Erythroblast (primary cell): ENCODE results near the gene U2AF1.
"Not testable (repeated sequence)": the region's sequence is repeated elsewhere in the genome, so short reads cannot be mapped to it uniquely, and the experiment has no call there.

ENCODE experiments used
- DNase-seq, 2 experiments: peaks; one replicate each; lab custom pipeline; 2025; lab: John Stamatoyannopoulos, UW

U2AF1 gene, protein sequence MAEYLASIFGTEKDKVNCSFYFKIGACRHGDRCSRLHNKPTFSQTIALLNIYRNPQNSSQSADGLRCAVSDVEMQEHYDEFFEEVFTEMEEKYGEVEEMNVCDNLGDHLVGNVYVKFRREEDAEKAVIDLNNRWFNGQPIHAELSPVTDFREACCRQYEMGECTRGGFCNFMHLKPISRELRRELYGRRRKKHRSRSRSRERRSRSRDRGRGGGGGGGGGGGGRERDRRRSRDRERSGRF

DNA sequence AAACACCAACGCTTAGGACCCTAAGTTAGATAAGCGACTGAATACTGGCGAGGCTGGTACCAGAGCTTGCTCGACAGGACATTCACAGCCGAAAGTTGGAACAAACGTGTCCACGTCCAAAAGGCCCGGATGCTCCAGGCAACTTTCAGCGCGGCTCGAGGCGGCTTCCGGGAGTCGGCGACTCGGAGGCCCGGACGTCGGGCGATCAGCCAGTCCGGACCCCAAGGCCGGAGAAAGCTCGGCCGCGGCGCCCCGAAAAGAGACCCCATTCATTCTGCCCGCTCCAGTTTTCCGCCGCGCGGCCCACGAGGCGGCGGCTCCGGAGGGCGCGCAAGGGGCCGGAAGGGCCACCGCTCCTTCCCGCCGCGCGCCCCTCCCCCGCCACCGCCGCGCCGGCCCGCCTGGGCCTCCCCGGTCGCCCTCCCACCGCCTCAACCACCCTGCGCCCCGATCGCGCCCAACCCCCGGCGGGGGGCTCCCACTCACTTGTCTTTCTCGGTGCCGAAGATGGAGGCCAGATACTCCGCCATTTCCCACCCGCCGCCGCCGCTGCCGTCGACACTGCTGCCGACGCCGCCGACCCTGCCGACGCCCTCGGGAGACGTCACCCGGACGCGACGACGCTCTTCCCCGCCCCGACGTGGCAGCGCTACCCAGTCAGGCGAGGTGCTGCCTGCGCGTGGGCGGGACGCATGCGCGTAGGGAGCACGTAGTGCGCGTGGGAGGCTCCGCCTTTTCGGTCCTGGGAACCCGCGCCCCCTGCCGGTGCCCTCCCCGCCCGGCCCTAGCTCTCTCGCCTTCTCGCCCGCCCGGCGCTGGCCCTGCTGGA lies at the start of gene U2AF1:
Gene U2AF1 (minus strand): TSS at position 606 of the 829 bp plus-strand sequence. CDS start 76 bp downstream, at position 530.
- not testable (repeated sequence) for DNase-seq

- not testable (repeated sequence) for DNase-seq
Measured at GRCh38 chr21:43153601-43154000, 46.2 kb upstream of the U2AF1 start.

DNA sequence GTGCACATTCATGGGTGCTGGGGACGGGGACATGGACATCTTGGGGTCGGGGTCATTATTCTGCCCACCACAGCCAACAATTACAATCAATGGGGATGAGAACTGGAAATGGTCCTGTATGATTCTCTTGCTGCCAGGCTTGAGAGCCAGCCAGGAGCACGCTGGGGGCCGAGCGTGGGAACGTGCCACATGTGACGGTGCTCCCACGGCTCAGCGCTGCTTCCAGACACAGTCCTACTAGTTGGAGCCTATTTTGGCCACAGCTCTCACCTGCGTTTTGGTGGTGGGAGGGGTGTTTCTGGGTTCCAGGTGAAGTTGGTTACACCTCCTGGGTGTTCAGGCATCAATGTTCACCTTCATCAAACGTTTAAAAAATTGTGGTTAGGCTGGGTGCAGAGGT lies 42.0 kb upstream of the U2AF1 start:
- DNase-seq: not testable (repeated sequence)

- DNase-seq: not testable (repeated sequence)
Measured at GRCh38 chr21:43147999-43148398, 40.6 kb upstream of the U2AF1 start.

DNA sequence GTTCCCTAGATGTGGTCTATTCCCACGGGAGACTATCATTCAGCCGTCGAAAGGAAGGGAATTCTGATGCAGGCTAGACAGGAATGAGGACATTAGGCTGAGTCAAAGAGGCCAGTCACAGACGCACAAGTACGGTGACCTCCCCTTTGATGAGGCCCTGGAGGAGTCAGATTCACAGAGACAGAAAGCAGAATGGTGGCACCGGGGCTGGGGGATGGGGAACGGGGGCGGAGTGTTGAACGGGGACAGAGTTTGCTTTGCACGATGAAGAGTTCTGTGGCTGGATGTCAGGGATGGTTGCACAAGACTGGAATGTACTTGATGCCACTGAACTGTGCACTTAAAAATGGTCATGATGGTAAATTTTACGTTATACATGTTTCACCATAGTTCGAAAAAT lies 39.3 kb upstream of the U2AF1 start:
- not testable (repeated sequence) for DNase-seq

DNA sequence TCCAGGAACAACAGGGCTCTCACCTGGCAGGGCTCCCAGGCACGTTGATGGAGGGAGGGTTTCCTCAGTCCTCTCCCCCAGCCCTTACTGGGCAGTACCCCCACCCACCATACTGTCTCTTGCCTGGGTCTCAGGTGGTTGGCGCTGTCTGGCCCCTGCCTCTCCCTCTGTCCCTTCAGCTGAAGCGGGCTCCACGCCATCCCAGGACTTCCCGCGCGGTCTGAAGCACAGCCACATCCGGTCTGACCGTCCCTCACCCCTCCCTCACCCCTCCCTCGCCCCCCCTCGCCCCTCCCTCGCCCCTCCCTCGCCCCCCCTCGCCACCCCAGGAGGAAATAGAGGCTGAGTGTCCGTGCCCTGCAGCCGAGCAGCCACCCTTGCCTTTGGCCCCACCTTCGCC lies 34.0 kb upstream of the U2AF1 start:
- not testable (repeated sequence) for DNase-seq

- DNase-seq: not testable (repeated sequence)
Measured at GRCh38 chr21:43138944-43139343, 31.6 kb upstream of the U2AF1 start.

DNA sequence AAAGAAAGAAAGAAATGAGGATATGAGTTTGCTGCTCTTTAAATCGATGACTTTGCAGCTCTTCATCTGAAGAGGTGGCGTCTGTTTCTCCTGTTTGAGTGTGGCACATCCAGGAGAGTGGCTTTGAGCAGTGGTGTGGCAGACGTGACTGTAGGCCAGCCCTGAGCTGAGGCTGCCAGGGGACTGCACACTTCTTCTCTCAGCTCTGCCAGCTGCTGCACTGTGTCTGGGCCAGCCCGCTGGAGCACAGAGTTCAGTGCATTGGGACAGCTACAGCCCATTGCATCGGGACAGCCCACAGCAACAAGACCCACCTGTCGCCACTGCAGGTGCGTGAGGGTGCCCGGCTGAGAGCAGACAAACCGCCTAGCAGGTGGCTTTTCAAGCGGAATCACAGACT lies 27.1 kb upstream of the U2AF1 start:
- not testable (repeated sequence) for DNase-seq

- DNase-seq: not testable (repeated sequence)
Measured at GRCh38 chr21:43130094-43130493, 22.7 kb upstream of the U2AF1 start.

GRCh38 chr21:43115956-43116355 lies 8.6 kb upstream of the U2AF1 start:
- DNase-seq: not testable (repeated sequence)

GRCh38 chr21:43114483-43114882 lies 7.1 kb upstream of the U2AF1 start:
- not testable (repeated sequence) for DNase-seq

DNA sequence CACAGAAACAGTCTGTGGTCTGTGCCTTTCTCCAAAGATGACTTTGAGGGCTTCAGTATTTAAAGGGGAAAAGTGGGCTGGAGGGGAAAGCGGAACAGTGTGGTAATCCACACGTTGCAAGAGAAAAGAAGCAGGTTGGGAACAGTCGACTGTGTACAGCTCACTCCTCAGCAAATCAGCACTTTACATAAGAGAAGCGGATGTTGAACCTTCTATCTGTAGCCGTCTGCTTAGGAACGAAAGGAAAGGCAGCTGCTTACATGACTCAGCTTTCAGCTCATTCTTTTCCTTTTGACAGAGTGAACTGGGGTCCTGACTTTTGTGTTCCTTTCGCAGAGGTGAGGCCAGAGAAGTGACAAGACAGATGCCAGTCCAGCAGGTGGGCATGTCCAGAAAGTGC lies 1.6 kb upstream of the U2AF1 start:
- not testable (repeated sequence) for DNase-seq

- DNase-seq: not testable (repeated sequence)
Measured at GRCh38 chr21:43108177-43108576, 807 bp upstream of the U2AF1 start.

- DNase-seq: not testable (repeated sequence)
Measured at GRCh38 chr21:43107794-43108137, 396 bp upstream of the U2AF1 start.

DNA sequence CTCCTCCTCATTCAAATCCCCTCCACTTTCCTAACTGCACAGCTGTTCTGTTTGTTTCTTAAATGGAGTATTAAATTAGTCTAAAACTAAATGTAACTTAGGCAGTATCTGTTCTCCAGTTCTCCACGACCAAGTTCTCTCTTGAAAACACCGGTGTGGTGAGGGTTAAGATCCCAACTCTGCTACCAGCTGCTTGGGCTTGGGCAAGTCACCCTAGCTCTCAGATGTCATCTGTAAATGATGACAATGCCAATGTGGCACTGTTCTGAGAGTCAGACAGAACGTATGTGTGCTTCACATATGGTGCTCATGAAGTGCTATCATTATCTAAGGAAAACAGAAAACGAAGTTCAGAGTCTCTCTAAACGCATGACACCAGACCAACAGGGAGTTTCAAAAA lies 2.7 kb downstream of the U2AF1 start:
- not testable (repeated sequence) for DNase-seq

DNA sequence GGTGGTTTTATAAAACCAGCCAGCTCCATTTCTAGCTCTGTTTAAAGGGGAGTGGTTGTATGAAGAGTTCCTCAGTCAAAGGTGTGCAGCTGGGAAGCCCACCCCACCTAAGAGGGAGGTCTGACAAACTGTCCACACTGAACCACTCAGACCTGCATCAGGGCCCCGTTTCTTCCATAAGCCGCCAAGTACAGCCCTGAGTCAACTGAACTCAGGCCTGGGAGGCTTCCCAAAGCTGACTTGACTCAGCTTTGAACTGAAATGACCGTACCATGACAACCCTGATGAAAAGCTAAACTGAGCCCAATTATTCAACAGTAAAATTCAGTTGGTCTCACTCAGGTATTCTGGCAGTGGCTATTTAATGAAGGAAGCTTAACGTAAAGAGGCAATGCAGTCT lies 5.1 kb downstream of the U2AF1 start:
- DNase-seq: not testable (repeated sequence)

GRCh38 chr21:43101676-43102075 lies 5.7 kb downstream of the U2AF1 start:
- DNase-seq: not testable (repeated sequence)

- not testable (repeated sequence) for DNase-seq
Measured at GRCh38 chr21:43101000-43101399, 6.4 kb downstream of the U2AF1 start.

DNA sequence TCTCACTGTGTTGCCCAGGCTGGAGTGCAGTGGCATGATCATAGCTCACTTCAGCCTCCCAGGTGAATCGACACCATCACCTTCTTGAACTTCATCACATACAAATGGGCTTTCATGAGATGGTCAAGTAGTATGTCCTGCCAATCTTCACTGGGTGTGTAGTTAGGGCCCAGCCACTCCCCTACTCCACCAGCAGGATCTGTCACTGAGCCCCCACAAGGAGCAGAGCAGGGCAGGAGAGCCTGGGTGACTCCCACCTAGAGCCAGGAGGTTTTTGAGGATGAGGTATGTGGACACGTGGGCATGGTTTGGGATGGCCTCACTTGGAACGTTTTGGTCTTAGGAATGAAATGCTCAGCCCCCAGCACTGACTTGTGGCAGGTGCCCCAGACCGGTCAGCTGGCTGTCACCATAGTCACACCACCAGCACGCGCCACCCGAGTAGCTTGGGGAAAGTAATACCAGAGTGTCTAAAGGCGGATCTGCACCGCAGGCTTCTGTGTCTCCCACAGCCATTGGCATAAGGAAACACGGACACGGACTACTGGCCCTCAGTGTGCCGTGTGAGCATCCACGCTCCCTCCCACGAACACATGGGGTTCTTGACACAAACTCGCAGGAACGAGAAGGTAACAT lies 15.3 kb downstream of the U2AF1 start:
- not testable (repeated sequence) for DNase-seq

GRCh38 chr21:43090947-43091346 lies 16.4 kb downstream of the U2AF1 start:
- DNase-seq: not testable (repeated sequence)

- not testable (repeated sequence) for DNase-seq
Measured at GRCh38 chr21:43089463-43089862, 17.9 kb downstream of the U2AF1 start.

DNA sequence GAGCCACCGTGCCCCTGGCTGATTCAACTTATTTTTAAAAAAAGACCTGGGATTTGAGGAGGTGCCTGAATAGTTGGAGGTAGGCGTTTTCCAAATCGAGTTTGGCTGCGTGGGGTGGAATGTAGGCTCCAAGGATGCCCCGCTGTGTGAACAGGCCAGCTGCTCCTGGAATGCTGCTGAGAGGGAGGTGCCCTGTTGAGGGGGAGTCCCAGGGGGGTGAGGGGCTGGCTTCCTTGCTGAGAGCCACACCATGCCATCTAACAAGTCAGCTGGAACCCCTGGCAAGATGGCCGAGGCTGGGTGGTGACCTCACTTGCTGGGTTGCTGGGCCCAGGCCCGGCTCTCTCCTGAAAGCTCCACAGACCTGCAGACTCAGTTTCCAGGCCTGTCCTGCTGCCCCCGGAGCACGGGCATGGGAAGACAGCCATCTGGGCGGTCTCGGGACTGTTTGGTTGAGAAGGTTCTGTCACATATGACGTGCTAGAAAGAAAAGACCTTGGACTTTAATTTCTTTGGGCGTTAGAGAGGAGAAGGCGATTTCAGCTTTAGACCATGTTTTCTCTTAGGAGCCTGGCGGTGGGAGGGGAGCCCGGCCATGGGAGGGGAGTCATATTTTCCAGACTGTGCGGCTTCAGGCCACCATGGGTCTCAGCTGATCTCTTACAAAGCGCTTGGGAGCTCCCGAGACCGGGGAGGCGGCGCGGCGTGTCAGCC lies 24.6 kb downstream of the U2AF1 start:
- not testable (repeated sequence) for DNase-seq
